ENCODE data around the gene PXT1.
A peak's percentile ranks its signal among the peaks of the same experiment; 100 is the strongest.
"Not testable (repeated sequence)": the region's sequence is repeated elsewhere in the genome, so short reads cannot be mapped to it uniquely, and the experiment has no call there.

PXT1 gene, protein sequence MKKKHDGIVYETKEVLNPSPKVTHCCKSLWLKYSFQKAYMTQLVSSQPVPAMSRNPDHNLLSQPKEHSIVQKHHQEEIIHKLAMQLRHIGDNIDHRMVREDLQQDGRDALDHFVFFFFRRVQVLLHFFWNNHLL

DNA sequence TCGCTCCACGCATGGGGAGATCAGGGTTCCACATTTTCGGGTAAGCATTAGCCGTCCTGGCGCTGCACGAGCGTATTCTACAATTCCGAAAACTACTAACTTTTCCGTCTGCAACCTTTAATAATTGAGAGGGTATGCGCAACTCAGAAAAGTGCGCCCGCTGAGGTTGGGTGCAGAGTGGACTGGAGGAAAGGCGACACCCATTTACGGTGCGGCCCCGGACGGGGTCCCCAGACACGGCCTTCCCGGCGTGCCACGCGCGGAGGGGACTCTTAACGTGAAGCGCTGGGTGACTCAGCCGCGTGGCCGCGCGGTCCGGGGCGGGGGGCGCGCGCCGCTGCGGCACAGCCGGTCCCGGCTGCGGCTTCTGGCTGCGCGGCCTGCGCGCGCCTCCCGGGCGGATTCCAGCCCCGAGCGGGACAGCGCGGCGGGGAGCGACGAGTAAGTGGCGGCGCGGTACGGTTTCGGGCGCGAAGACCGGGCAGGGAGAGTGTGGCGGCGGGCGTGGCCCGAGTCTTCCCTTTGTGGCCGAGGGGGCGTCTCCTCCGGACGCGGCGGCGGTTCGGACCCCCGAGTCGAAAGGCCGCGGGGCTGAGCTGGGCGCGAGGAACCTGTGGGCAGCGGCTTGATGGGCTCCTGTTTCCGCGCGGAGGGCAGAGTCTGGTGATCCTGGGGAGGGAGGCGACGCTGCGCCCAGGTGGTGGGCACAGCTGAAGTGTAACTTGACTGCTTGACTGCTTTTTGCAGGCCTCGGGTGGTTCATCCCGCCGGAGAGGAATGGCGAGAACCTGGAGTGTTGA lies at the start of gene PXT1, which contains the start of gene KCTD20:
Gene PXT1, minus strand, starts transcription at position 184 of the 800 bp plus-strand sequence. CDS start 16,772 bp downstream, outside the sequence.
Gene KCTD20, plus strand, starts transcription at position 330 of the 800 bp plus-strand sequence. CDS start 27,098 bp downstream, outside the sequence.
- peak; percentile 54 to 87 for DNase-seq

DNA sequence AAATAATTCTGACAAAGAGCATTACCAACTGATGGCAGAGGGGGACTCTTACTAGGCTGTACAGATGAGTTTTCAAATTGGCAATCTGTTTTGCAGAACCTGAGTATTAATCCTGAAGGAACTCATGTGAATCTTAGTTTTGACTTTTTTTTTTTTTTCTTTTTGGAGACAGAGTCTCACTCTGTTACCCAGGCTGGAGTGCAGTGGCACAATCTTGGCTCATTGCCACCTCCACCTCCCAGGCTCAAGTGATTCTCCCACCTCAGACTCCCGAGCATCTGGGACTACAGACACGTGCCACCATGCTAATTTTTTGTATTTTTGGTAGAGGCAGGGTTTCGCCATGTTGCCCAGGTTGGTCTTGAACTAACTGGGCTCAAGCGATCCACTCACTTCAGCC lies 49.4 kb upstream of the PXT1 start:
- no peak for DNase-seq

DNA sequence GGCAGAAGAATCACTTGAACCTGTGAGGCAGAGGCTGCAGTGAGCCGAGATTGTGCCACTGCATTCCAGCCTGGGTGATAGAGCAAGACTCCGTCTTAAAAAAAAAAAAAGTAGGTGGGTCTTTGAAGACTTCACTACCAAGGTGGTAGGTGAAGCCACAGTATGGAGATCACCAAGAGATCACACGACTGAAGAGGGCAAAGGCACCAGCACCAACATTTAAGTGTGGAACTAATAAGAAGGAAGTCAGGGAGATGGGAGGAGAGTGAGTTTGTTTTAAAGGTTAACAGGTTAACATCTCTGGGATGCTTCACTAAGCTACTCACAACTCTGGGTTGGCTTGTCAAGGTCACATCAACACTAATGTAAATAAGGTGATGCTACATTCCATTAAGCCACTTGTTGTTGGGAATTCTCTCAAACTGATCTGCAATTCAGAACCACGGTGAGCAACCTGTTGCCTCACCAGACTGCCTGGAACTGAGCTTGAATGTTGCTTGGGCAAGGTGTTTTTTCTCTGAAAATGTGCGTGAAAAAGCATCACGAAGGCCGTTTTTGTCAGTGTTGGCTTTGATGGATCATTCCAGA lies 48.8 kb upstream of the PXT1 start:
- DNase-seq, result no peak

DNA sequence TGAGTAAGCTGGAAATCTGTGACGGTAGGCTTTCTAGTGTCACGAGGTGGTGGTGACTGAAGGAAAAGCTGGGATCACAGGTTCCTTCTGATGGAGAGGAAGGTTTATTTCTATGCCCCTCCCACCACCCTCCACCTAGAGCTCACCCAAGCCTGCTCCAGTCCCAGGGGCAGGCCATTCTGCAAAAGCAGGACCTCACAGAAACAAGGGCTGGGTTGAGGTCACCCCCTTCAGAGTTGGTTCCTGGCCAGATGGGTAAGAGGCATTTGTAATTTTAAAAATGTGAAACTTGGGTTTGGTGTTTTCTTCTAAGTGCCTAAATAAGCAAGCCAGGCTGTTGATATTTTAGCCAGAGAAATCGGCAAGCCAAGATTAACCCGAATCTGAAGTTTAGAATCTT lies 46.8 kb upstream of the PXT1 start:
- DNase-seq, result no peak

DNA sequence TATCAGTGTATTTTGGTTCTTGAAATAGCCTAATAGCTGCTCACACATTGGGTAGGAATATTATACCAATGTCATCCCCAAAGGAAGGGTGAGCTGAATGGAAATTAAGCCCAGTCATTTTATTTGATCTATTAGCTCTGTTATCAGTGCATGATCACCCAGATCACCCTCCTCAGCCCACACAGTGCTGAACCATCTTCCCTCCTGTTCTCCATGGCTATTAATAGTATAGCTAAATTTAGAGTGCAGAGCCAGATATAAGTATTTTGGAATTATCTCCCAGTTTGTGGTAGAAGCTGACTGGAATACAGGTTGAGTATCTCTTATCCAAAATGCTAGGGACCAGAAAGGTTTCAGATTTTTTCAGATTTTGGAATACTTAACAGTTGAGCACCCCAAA lies 45.6 kb upstream of the PXT1 start:
- no peak for DNase-seq

DNA sequence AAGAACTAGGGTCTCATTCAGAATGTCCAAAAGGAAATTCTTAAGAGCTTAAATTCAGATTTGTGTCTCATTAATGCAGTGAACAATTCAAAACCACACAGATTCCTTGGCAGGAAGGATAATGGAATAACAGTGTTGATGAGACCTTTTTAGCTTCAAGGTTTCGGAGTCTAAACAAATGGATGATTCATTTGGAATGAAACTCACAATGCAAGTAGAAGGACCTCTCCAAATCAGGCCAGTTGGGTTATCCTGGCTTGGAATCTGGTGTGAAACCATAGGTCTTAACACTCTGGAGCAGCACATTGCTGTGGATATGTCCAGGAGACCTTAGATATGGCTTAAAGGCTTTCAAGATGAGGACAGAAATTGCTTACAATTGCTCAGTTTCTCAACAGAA lies 45.0 kb upstream of the PXT1 start:
- no peak for DNase-seq

DNA sequence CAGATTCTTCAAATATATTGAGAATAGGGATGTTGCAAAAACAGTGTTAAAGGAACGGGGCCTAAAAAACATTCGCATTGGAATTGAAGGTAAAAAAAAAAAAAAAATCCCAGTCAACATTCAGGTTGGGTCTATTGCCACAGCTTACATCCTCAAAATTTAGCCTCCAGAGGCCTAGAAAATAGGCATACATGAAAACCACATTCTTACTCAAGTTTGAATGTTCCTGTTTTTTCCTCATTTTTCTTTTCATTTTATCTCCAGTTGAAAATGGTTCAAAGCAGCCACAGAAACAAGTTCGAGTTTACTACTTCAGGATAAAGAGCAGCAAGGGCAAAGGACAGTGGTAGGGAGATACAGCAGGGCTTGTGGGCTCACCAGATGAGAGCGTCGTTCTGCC lies 42.1 kb upstream of the PXT1 start:
- DNase-seq, result no peak

DNA sequence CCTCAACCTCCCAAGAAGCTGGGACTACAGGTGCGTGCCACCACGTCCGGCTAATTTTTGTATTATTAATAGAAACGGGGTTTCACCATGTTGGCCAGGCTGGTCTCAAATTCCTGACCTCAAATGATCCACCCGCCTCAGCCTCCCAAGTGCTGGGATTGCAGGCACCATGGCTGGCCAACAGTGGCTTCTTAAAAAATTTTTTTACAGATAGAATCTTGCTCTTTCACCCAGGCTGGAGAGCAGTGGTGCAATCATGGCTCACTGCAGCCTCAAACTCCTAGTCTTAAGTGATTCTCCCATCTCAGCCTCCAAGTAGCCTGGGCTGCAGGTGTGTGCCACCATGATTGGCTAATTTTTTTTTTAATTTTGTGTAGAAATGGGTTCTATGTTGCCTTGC lies 40.7 kb upstream of the PXT1 start:
- not testable (repeated sequence) for DNase-seq

DNA sequence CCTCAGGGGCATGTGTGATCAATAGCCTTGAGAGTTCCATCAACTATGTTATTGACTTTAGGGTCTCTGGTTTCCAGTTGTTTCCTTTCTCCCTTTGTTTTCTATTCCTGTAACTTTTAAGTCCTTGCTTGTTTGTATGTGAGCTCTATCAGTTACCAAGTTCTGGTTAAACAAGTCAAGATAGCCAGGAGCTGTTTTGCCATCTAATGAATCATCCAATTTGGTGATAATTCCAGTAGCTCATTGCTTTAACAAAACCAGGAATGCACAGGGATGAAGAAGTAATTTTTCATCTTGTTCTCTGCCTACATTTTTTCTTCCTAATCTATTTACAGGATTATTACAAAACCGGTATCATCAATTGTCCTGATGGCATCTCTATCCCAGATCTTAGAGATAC lies 36.6 kb upstream of the PXT1 start:
- DNase-seq, result no peak

DNA sequence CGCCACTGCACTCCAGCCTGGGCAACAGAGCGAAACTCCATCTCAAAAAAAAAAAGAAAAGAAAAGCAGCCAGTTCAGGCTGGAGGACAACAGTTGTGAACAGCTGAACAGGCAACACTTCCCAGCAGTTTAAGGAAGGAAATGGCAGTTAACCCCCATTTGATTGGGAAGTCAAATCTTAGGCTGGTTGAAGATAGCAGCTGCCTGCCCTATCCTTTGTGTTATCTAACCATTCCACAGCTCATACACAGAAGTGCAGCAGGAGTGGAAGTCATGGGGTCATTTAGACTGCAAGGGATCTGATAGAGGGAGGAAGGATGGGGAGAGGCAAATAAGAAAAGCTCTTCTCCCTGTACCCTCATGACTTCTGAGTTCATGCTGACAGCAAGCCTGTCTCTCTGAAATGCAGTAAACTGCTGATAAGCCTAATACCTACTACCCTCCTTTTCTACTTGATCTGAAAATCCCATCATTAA lies 35.4 kb upstream of the PXT1 start:
- DNase-seq, result no peak

DNA sequence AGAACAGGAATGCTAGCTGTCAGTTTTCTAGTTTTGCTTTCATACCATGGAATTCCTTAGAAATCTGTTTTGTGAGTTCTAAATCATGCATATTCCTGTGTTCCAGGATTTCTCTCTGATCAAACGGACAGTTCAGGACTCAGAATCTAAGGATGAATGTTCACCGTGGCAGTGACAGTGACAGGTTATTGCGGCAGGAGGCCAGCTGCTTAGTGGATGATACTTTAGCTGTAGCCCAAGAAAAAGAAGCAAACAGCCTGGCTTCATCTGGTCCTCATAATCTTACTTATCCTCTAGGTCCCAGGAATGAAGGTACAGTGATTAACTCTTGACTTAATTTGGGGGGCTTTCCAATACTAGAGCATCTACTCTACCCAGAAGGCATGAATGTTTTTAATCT lies 27.3 kb upstream of the PXT1 start:
- DNase-seq, result no peak

DNA sequence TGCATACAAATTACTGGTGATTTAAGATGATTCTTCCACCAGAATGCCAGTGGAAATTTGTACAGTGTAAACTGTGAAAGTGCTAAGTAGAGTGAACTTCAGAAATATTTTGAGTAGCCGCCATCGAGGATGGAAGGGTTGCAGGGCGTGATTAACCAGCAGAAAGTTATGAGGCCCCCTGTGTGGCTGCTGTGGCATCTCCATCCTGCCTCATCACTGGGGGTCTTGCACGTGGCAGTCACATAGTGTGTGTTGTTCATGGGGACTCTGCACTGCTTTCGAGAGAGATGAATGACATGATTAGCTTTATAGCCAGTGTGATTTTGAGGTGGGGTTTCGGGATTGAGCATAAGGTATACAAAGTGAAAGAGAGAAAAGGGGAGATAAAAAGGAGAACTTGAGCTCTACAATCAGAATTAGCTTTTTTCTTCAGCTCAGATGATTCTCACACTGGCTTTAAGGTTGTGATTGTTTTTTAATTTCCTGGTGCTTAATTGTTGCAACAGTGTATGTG lies 26.6 kb upstream of the PXT1 start:
- DNase-seq, result no peak

DNA sequence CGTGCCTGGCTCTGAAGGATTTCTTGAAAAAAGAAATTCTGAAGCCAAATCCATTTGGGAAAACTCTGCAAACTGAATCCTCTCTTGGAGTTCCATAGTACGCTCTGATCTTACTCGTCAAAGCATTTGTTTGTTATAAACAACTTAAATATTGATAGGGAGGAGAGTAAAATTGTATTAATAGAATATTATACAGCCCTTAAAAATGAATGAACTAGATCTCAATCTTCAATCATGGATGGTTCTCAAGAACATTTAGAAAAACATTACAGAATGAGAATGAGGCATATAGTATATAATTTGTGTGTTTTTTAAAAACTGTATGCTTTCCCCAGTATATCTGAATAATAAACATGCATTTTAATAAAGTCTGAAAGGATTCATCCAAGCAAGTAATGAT lies 25.0 kb upstream of the PXT1 start:
- DNase-seq, result no peak

DNA sequence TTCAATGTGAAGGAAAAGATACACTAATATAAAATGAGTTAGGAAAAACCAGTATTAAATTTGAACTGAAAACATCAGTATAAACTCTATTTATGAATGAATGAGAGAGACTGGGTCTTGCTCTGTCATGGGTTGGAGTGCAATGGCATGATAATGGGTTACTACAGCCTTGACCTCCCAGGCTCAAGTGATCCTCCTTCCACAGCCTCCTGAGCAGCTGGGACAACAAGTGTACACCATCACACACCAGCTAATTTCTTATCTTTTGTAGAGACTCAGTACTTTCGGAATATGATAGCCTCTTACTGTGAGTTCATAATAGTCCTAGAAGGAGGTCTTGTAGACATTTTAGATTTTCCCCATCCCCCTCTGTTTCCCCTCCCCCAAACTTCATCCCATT lies 21.6 kb upstream of the PXT1 start:
- no peak for DNase-seq

DNA sequence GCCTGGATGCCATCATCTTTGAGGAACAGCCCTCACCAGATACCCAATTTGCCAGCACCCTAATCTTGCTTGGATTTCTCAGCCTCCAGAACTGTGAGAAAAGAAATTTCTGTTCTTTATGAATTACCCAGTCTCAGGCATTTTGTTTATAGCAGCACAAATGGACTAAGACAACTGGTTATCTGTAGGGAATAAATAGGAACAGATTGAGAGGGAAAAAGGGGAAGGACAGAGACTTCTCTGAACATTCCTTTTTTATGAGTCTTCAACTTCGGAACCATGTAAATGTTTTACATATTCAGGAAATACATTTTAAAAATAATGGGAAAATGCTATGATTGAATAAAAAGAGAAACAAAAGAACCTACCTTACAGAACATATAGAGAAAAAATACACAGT lies 21.0 kb upstream of the PXT1 start:
- DNase-seq, result no peak

DNA sequence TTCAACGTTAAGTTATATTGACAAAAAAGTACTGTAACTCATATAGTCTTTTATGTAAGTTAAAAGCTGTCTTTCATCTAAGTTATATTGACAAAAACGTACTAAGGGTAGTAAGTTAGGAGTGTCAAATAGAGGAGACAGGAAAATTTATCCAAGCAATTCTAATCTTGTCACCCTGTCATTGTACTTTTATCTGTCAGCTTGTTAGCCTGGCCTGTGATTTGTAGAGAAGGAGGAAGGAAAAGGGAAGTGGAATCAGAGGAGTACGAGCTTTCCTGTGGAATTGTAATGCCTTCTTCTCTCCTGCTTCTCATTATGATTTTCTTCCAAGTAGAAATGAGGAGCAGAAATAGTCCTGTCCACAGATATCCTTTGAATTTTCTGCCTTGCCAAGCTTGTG lies 19.0 kb upstream of the PXT1 start:
- no peak for DNase-seq

DNA sequence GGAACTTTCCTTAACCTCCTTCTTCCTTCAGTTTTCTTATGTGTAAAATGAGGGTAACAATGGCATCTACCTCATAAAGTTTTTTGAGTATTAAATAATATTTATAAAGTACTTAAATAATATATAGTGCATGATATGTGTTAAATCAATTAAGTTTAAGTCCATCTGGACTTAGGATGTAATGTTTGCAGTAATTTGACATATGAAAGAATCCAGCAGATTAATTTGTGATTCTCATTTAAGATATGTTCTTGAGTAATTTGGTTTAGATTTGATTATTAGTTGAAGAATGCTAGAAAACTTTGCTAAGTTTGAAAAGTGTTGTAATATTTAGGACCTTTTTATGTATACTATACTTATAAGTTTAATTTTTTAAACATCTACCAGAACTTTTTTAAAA lies 18.3 kb upstream of the PXT1 start:
- no peak for DNase-seq

DNA sequence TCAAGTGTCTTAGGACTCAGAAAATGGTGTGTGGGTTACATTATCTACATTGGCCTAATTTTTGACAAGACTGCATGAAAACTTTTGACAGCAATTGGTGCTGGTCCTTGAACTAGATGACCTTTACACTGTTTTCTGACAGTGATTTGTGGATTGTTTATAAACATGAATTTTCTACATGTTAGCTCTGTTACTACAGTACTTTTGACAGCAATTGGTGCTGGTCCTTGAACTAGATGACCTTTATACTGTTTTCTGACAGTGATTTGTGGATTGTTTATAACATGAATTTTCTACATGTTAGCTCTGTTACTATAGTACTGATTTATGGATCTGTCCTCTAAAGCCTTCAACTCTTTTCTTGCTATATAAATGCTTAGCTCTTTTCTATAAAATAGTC lies 16.8 kb upstream of the PXT1 start:
- DNase-seq, result no peak

DNA sequence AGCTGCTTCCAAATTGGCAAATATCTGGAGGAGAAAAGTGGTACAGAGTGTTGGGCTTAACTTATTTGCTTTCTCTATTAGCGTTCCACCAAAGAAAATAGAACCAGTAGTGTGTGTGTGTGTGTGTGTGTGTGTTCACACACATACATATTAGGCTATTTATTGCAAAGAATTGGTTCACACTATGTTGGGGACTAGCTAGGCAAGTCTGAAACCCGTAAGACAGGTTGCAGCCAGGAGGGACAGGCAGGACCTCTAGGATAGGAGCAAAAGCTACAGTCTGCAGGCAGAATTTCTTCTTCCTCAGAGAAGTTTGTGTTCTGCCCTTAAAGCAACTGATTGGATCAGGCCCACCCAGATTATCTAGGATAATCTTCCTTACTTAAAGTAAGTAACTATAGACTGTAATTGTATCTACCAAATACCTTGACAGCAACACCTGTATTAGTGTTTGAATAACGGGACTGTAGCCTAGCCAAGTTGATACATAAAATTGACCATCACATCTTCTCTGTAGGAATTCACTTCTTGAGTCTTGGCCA lies 12.9 kb upstream of the PXT1 start:
- DNase-seq, result no peak

DNA sequence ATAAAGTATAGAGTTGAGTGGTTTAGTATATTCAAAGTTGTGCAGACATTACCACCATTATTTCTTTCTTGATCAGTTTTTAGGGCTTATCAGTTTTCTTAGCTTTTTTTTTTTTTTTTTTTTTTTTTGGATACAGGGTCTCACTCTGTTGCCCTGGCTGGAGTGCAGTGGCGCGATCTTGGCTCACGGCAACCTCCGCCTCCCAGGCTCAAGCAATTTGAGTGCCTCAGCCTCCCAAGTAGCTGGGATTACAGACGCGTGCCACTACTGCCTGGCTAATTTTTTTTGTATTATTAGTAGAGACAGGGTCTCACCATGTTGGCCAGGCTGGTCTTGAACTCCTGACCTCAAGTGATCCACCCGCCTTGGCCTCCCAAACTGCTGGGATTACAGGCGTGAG lies 10.2 kb upstream of the PXT1 start:
- DNase-seq, result not testable (repeated sequence)

DNA sequence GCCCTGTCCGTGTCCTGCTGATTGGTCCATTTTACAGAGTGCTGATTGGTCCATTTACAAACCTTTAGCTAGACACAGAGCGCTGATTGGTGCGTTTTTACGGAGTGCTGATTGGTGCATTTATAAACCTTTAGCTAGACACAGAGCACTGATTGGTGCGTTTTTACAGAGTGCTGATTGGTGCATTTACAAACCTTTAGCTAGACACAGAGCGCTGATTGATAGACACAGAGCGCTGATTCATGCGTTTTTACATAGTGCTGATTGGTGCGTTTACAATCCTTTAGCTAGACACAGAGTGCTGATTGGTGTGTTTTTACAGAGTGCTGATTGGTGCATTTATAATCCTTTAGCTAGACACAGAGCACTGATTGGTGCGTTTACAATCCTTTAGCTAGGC lies 6.5 kb upstream of the PXT1 start:
- DNase-seq, result not testable (repeated sequence)

DNA sequence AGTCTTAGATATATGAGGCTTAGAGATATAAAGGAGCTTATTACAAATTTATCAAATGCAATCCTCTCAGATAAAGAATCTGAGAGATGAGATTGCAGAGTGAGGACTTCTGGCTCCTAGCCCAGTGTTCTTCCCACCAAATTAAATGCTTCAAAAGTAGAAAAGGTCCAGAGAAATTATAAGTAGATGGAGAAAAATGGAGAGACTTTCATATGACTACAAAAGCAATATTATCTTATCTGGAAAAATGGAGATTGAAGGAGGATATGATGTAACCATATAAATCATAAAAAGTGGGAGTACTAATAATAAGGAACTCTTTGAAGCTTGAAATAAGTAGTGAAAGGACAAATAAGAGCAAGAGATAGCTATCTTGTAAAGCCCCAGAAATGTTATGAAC lies 3.0 kb upstream of the PXT1 start:
- DNase-seq, result no peak

DNA sequence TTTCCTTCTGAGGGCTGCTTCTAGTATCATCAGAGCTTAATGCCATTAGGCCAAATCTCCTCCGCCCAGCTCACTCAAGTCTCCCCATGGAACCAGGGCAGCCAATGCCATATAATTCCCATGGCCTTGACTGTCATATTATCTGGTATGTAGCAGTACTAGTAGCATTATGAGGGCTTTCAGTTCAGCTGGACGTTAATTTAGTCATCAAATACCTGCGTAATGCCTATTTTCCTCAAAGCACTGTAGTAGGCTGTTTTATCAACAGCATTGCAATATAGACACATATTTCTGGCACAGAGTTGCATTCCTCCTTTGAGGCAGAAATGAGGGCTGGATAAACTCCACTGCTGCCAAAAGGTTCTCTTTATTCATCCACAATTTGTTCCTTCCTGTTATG lies 1.8 kb upstream of the PXT1 start:
- DNase-seq, result no peak

Data from NCI-H524 (cell line).